Large intestine (tissue), 3 donors: ENCODE data around the gene NPIPB8. TPM values are rescaled to one million over a fixed set of nuclear protein-coding genes. Genes with fewer than 3 reads are reported as not detected.
A peak's percentile ranks its signal among the peaks of the same experiment; 100 is the strongest.
"Not testable (repeated sequence)": the region's sequence is repeated elsewhere in the genome, so short reads cannot be mapped to it uniquely, and the experiment has no call there.

ENCODE experiments used
- DNase-seq, 2 donors: peaks; one replicate each; pipeline versions ENCODE4 v3.0.0 to v3.0.0-alpha.2; 2013
- H3K27ac ChIP-seq: one replicate; pipeline ENCODE4 v1.5.1; 2013; ENCODE audit warnings: low read length
- H3K27me3 ChIP-seq: 2 replicates; pipeline ENCODE4 v1.6.1; 2013; ENCODE audit warnings: low read length; ENCODE audit not compliant: control insufficient read depth, insufficient read depth
- H3K36me3 ChIP-seq: 2 replicates; pipeline ENCODE4 v1.6.1; 2013; ENCODE audit warnings: low read length; ENCODE audit not compliant: control insufficient read depth, insufficient read depth
- H3K4me1 ChIP-seq: one replicate; pipeline ENCODE4 v1.6.1; 2013; ENCODE audit warnings: low read length; ENCODE audit not compliant: control insufficient read depth, insufficient read depth
- H3K4me3 ChIP-seq: one replicate; pipeline ENCODE4 v1.5.1; 2013; ENCODE audit warnings: low read length
- H3K9me3 ChIP-seq: one replicate; pipeline ENCODE4 v1.6.1; 2013; ENCODE audit warnings: mild to moderate bottlenecking, low read depth, low read length, moderate library complexity; ENCODE audit not compliant: control insufficient read depth
- WGBS: methylation state at CpG from one replicate; pipeline ENCODE4 v1.1.5; 2013; ENCODE audit warnings: low lambda C conversion rate; ENCODE audit not compliant: insufficient coverage; 5-methylcytosine and 5-hydroxymethylcytosine counted together
- polyA plus RNA-seq: library from polyadenylated mRNA; unstranded; fragments of 120-200 nt; gene quantifications from one replicate; pipeline ENCODE4 v1.2.1, GENCODE V29; 2013

Gene NPIPB8
- polyA plus RNA-seq, 1 donor, result 2.5 TPM

GRCh38 chr16:28630905-28631304 lies 7.0 kb upstream of the NPIPB8 start:
- H3K4me1 ChIP-seq, H3K4me3 ChIP-seq, H3K36me3 ChIP-seq, H3K27ac ChIP-seq, H3K9me3 ChIP-seq, DNase-seq, H3K27me3 ChIP-seq: not testable (repeated sequence)
- WGBS, result 100% methylated on average over 1 of the region's 5 CpGs

GRCh38 chr16:28636093-28636823 lies 1.6 kb upstream of the NPIPB8 start:
- not testable (repeated sequence) for H3K4me3 ChIP-seq, H3K4me1 ChIP-seq, H3K36me3 ChIP-seq, H3K9me3 ChIP-seq, H3K27ac ChIP-seq, H3K27me3 ChIP-seq
- no CpG with 5 or more reads among the region's 5 CpGs for WGBS
- DNase-seq, result peak in 1 of 2 donors; percentile 6

- not testable (repeated sequence) for H3K4me3 ChIP-seq, H3K36me3 ChIP-seq, H3K4me1 ChIP-seq, H3K27ac ChIP-seq, H3K27me3 ChIP-seq, H3K9me3 ChIP-seq, DNase-seq
- WGBS, result no CpG with 5 or more reads among the region's 5 CpGs
These were observed 494 bp downstream of the NPIPB8 start for GRCh38 chr16:28638359-28638758.

GRCh38 chr16:28639959-28640358 lies 2.1 kb downstream of the NPIPB8 start:
- H3K36me3 ChIP-seq, H3K4me3 ChIP-seq, H3K27ac ChIP-seq, H3K27me3 ChIP-seq, DNase-seq, H3K4me1 ChIP-seq, H3K9me3 ChIP-seq: not testable (repeated sequence)
- WGBS, result no CpG with 5 or more reads among the region's 2 CpGs

GRCh38 chr16:28666264-28666663 lies 28.4 kb downstream of the NPIPB8 start:
- no CpG with 5 or more reads among the region's 25 CpGs for WGBS
- H3K9me3 ChIP-seq, H3K4me1 ChIP-seq, H3K36me3 ChIP-seq, H3K27ac ChIP-seq, H3K27me3 ChIP-seq, H3K4me3 ChIP-seq, DNase-seq: not testable (repeated sequence)

- H3K9me3 ChIP-seq, H3K4me1 ChIP-seq, H3K27ac ChIP-seq, DNase-seq, H3K36me3 ChIP-seq, H3K4me3 ChIP-seq, H3K27me3 ChIP-seq: not testable (repeated sequence)
- WGBS, result no CpG with 5 or more reads among the region's 7 CpGs
These were observed 29.6 kb downstream of the NPIPB8 start for GRCh38 chr16:28667480-28667879.

- WGBS, result no CpG with 5 or more reads among the region's 4 CpGs
- not testable (repeated sequence) for H3K9me3 ChIP-seq, H3K27me3 ChIP-seq, H3K36me3 ChIP-seq, DNase-seq, H3K27ac ChIP-seq, H3K4me3 ChIP-seq, H3K4me1 ChIP-seq
These were observed 30.3 kb downstream of the NPIPB8 start for GRCh38 chr16:28668199-28668598.

- H3K27ac ChIP-seq, DNase-seq, H3K4me3 ChIP-seq, H3K9me3 ChIP-seq, H3K27me3 ChIP-seq, H3K4me1 ChIP-seq, H3K36me3 ChIP-seq: not testable (repeated sequence)
- no CpG with 5 or more reads among the region's 10 CpGs for WGBS
These were observed 50.6 kb downstream of the NPIPB8 start for GRCh38 chr16:28688327-28688952.

- not testable (repeated sequence) for DNase-seq, H3K36me3 ChIP-seq
These were observed 51.6 kb downstream of the NPIPB8 start for GRCh38 chr16:28689425-28689824.

GRCh38 chr16:28691722-28692121 lies 53.9 kb downstream of the NPIPB8 start:
- not testable (repeated sequence) for H3K36me3 ChIP-seq, H3K4me1 ChIP-seq, DNase-seq, H3K4me3 ChIP-seq, H3K9me3 ChIP-seq, H3K27me3 ChIP-seq, H3K27ac ChIP-seq
- no CpG with 5 or more reads among the region's 4 CpGs for WGBS

More at GRCh38 chr16:28689425-28689824, 51.6 kb downstream of the NPIPB8 start:
- no CpG with 5 or more reads among the region's 13 CpGs for WGBS
- not testable (repeated sequence) for H3K9me3 ChIP-seq, H3K27me3 ChIP-seq, H3K4me3 ChIP-seq, H3K27ac ChIP-seq, H3K4me1 ChIP-seq
